ENCODE results near the gene AXDND1. TPM values are rescaled to one million over a fixed set of nuclear protein-coding genes. Genes with fewer than 3 reads are reported as not detected.

The AXDND1 gene
- total and polyA plus RNA-seq, 2 experiments from 2014 or later: not detected

GRCh38 chr1:179445593-179445992, 79.8 kb downstream of the AXDND1 start:
- Histone ChIP-seq H3K4me3 (no peak overlapping the region), H3K4me2 (no peak overlapping the region), H2AFZ (no peak overlapping the region), H3K79me2 (replicated peaks; ENCODE audit: insufficient read depth) (no peaks in the 10 kb centered on the region), H3K27me3 (ENCODE audit: insufficient read depth) (no peaks in the 10 kb centered on the region), H4K20me1 (replicated peaks; ENCODE audit: insufficient read depth) (no peaks in the 10 kb centered on the region), H3K9me2 (ENCODE audit: insufficient read depth) (no peaks in the 10 kb centered on the region), H3K4me1 (ENCODE audit: insufficient read depth) (no peaks in the 10 kb centered on the region), H3K36me3 (ENCODE audit: insufficient read depth) (no peaks in the 10 kb centered on the region), H3F3A (replicated peaks; ENCODE audit: low read depth) (no peaks in the 10 kb centered on the region), H3K27ac (ENCODE audit: low read depth) (no peak overlapping the region)
- Mint-ChIP-seq H3K27me3 (ENCODE audit: insufficient read depth, low read depth, poor library complexity) (no peaks in the 10 kb centered on the region), H3K27ac (no peak overlapping the region), H3K4me1 (no peaks in the 10 kb centered on the region), H3K36me3 (ENCODE audit: low read depth) (no peaks in the 10 kb centered on the region), H3K4me3 (no peak overlapping the region), H3K9me3 (no peaks in the 10 kb centered on the region; the same call in 2 of the 3 replicates)
- ATAC-seq (no peak), DNase-seq (ENCODE audit: low spot score) (no peak)
- no peak for TF ChIP-seq ZNF114 (CRISPR knock-in tag; IDR thresholded peaks at IDR 0.05)
- TF ChIP-seq POLR2AphosphoS5 (IDR thresholded peaks at IDR 0.05; ENCODE audit: low read depth): no peak
- TF ChIP-seq ZNF462 (CRISPR knock-in tag; IDR thresholded peaks at IDR 0.05): no peak
- TF ChIP-seq CTCF (conservative IDR thresholded peaks at IDR 0.05; ENCODE audit: low read depth in 2 of 2): no peak
- no peak for TF ChIP-seq EZH2phosphoT487 (IDR thresholded peaks at IDR 0.05; ENCODE audit: unreplicated experiment)
- no peak for TF ChIP-seq EZH2 (IDR thresholded peaks at IDR 0.05; ENCODE audit: low read depth, unreplicated experiment)
- TF ChIP-seq REST (IDR thresholded peaks at IDR 0.05; ENCODE audit: unreplicated experiment): no peak
- TF ChIP-seq NANOG (IDR thresholded peaks at IDR 0.05; ENCODE audit: borderline replicate concordance): no peak
- TF ChIP-seq STAT1 (IDR thresholded peaks at IDR 0.05; ENCODE audit: unreplicated experiment): no peak
- TF ChIP-seq JUNB (IDR thresholded peaks at IDR 0.05; ENCODE audit: unreplicated experiment): no peak
- TF ChIP-seq ETS1 (IDR thresholded peaks at IDR 0.05): no peak
- no peak for TF ChIP-seq ZNF331 (CRISPR knock-in tag; IDR thresholded peaks at IDR 0.05; ENCODE audit: low read depth)
- TF ChIP-seq CREB1 (CRISPR knock-in tag; IDR thresholded peaks at IDR 0.05; ENCODE audit: low read depth): no peak

All from GM23338 (cell line).